Mucosa of descending colon (tissue), 3 donors: ENCODE data around the gene PTPRN2. TPM values are rescaled to one million over a fixed set of nuclear protein-coding genes. Genes with fewer than 3 reads are reported as not detected.
"Not testable (repeated sequence)": the region's sequence is repeated elsewhere in the genome, so short reads cannot be mapped to it uniquely, and the experiment has no call there.

Experiments
- ATAC-seq: fragments of 200-7000 bp; cut with Tn5 transposase; one replicate; pipeline ENCODE4 v1.9.1; 2020; ENCODE audit warnings: mild to moderate bottlenecking, moderate library complexity
- DNase-seq, 3 donors: peaks; one replicate each; pipeline ENCODE4 v3.0.0-alpha.2; 2020
- H3K36me3 ChIP-seq: fragments of 200-600 bp; one replicate; pipeline ENCODE4 v1.8.0; 2021; ENCODE audit warnings: low read depth, mild to moderate bottlenecking
- H3K4me1 ChIP-seq: fragments of 200-600 bp; one replicate; pipeline ENCODE4 v1.8.0; 2021; ENCODE audit warnings: low read depth, mild to moderate bottlenecking
- H3K4me3 ChIP-seq: fragments of 200-600 bp; one replicate; pipeline ENCODE4 v1.8.0; 2021; ENCODE audit warnings: mild to moderate bottlenecking
- H3K9me3 ChIP-seq: fragments of 200-600 bp; one replicate; pipeline ENCODE4 v1.8.0; 2021; ENCODE audit warnings: mild to moderate bottlenecking
- intact Hi-C, 2 donors: fragments of 100-400 bp; cut with DNase I in 1 of 2; cut with micrococcal nuclease in 1 of 2; formaldehyde crosslinking; loops; one replicate each; pipeline versions ENCODE4 v1.11.0 to v1.11.1; 2022; cut with DNase I, micrococcal nuclease
- total RNA-seq, 3 donors: library from RNA; stranded (reverse); fragmentation: NEBNext Ultra II Directional in 2 of 3; extraction: Animal tissue kit (Norgen Biotek cat#: 25700) in 2 of 3; gene quantifications; one replicate each; pipeline versions ENCODE4 v1.2.1 to v1.2.4, GENCODE V29; 2021 to 2023
- TF ChIP-seq, protein P1 (sequence below): fragments of 200-600 bp; IDR thresholded peaks from one replicate; pipeline ENCODE4 v1.8.0; 2022; ENCODE audit warnings: antibody characterized with exemption, mild to moderate bottlenecking
- donor health status: DM: no; HTN: no; CAD: no; lungs with moderate emphysema.
- donor health status: DM: no; HTN: no; CAD: no.
- donor health status: DM: no; HTN: yes; CAD: no.

Gene PTPRN2
- total RNA-seq, 3 donors from 2014 or later, result 12.5 to 28.0 (median 26.2) TPM

DNA sequence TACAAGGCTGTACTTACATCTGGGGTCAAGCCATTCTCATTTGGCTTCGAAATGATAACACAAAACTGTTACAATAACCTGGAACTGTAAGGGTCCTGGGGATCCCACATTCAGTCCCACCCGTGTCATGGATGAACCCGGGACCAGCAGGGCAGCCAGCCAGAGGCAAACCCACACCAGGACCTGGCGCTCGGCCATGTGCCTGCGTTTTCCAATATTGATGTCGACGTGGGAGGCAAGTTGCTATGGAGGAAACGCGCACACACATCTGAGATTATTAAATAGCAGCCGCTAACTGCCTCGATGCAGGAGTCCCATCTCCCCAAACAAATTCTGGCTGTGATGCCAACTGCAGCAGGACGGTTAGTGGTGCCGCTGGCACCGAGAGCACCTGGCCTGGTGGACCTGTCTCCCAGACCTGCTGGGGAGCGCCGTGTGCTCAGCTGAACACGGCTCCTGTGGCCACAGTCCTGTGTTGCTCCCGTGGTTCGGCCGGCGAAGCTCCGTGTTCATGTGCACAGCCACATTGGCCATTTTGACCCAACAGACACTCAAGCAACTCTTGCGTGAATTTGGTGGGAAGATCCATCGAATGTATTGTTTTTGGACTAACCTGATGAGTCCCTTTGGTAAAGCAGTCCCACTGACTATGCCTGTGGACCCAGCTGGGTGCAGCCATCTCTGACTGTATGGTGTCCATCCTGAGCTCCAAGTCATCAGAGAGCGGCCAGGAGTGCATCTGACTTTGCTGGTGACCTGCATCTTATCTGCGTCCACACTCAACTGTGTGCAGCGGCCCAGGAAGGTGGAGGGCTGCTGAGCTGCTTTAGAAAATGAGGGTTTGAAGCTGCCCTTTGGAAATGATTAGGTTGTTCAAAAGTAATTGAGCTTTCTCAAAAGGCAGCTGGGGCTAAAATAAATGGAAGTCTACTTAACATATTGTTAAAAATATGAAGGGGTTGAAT, 852.7 kb downstream of the PTPRN2 start:
- Histone ChIP-seq H3K36me3 (no peaks in the 10 kb centered on the region), H3K9me3 (no peaks in the 10 kb centered on the region), H3K4me3 (no peak overlapping the region), H3K4me1 (no peaks in the 10 kb centered on the region)
- no peak for DNase-seq
- no peak for ATAC-seq
- TF ChIP-seq, protein P1, sequence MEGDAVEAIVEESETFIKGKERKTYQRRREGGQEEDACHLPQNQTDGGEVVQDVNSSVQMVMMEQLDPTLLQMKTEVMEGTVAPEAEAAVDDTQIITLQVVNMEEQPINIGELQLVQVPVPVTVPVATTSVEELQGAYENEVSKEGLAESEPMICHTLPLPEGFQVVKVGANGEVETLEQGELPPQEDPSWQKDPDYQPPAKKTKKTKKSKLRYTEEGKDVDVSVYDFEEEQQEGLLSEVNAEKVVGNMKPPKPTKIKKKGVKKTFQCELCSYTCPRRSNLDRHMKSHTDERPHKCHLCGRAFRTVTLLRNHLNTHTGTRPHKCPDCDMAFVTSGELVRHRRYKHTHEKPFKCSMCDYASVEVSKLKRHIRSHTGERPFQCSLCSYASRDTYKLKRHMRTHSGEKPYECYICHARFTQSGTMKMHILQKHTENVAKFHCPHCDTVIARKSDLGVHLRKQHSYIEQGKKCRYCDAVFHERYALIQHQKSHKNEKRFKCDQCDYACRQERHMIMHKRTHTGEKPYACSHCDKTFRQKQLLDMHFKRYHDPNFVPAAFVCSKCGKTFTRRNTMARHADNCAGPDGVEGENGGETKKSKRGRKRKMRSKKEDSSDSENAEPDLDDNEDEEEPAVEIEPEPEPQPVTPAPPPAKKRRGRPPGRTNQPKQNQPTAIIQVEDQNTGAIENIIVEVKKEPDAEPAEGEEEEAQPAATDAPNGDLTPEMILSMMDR, result no peak
- intact Hi-C loops, result no loop called here

- H3K36me3 ChIP-seq, H3K9me3 ChIP-seq, intact Hi-C loops, H3K4me3 ChIP-seq, DNase-seq, ATAC-seq, H3K4me1 ChIP-seq: not testable (repeated sequence)
Observed at GRCh38 chr7:157733760-157734395, 853.7 kb downstream of the PTPRN2 start.

DNA sequence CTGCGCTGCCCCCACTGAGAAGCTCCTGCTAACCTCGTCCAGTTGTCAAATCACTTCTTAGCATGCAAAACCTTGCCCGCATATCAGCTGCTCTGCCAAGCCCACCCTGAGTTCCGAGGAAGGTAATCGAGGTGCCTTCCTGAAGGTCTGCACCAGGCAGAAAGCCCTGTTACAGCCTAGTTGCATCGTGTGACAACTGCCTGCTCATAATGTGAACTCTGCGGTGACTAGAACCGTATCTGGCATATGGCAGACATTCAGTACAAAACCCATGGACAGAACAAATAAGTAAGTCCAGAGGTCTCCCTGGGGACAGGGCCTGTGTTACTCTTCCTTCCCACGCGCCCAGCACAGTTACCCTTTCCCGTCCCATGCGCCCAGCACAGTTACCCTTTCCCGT, 856.5 kb downstream of the PTPRN2 start:
- intact Hi-C loops, result no loop called here
- H3K9me3 ChIP-seq, result no peaks in the 10 kb centered on the region
- H3K4me1 ChIP-seq, result no peaks in the 10 kb centered on the region
- TF ChIP-seq, protein P1, result no peak
- DNase-seq (no peak), ATAC-seq (no peak)
- no peaks in the 10 kb centered on the region for H3K36me3 ChIP-seq
- no peak overlapping the region for H3K4me3 ChIP-seq

GRCh38 chr7:157730614-157731013, 857.0 kb downstream of the PTPRN2 start:
- no peaks in the 10 kb centered on the region for H3K4me1 ChIP-seq
- intact Hi-C loops, result no loop called here
- H3K4me3 ChIP-seq, result no peak overlapping the region
- ATAC-seq, result no peak
- no peaks in the 10 kb centered on the region for H3K9me3 ChIP-seq
- H3K36me3 ChIP-seq, result no peaks in the 10 kb centered on the region
- TF ChIP-seq, protein P1, result no peak
- no peak for DNase-seq

- H3K36me3 ChIP-seq, result no peaks in the 10 kb centered on the region
- TF ChIP-seq, protein P1, result no peak
- no peaks in the 10 kb centered on the region for H3K9me3 ChIP-seq
- DNase-seq (no peak), ATAC-seq (peak; percentile 36)
- intact Hi-C loops, result no loop called here
- H3K4me3 ChIP-seq, result no peak overlapping the region
- H3K4me1 ChIP-seq, result no peaks in the 10 kb centered on the region
Observed at GRCh38 chr7:157729566-157729965, 858.1 kb downstream of the PTPRN2 start.
